GM18861 (cell line): ENCODE data around the gene C2orf78.
"Not testable (repeated sequence)": the region's sequence is repeated elsewhere in the genome, so short reads cannot be mapped to it uniquely, and the experiment has no call there.

Experiments
- ATAC-seq: cut with Tn5 transposase; IDR thresholded peaks from one replicate; pipeline ENCODE4 v1.9.1; 2021; ENCODE audit not compliant: unreplicated experiment

Gene C2orf78, protein sequence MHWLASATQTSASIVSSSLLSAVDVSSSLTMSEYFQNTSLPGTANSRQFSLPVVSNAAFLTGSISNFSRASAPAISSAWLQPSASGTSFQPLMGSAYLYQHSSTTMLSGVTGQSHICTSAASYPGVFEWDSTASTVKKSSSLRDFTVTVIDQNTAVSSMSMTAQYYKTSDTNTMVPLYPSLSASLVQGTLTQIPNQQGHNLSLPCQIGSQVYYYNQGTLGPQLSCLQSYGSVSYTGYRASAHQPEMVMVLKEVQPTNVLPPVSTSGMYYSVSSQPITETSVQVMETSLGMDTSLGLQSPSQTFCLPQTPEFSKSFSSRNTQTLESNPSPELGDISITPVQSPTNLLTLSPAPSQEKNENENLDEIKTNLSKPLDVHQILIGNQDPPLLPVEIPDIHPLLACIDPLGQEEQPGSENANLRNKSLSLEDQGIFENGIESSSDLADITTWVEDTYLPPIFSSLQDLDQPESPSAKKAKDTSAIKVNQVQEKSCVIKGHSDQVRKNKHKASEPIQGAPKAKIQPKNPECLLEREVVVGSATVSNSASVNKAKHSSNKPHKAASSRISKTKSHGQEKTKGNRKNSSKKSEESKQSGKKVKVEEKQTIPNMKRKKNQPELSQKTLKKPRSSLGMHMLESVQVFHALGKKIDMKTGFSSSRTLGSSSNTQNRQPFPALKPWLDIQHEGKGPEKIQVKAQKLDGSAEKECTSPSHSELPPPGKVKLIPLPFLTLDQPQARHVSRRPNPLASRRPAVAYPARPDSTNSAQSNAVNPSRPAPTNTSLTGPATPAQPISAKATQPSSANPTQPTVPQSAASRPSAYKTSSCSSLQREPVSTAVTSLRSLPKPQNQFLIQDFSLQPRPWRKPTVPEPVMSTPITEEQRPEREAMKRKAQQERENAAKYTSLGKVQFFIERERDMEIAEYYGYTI

DNA sequence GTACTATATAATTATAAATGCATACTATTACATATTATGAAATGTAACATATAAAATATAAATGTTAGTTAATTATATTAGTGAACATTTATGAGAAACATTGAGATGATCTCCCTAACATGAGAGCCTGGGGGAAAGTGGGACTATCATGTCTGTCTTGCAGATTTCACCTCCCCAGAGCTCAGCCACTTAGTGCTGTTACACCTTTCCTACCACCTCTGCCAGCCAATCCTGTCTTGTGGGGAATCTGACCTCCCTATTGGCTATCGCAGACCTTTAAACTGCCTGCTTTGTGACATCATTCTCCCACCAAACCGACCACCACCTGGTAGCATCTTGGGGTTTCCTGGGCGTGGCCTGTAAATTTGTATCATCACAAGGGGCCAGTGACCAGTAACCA is at the start of gene C2orf78:
C2orf78 (plus strand) TSS at position 301 of the 400 bp plus-strand sequence. CDS start 127 bp downstream, outside the sequence.
- not testable (repeated sequence) for ATAC-seq

DNA sequence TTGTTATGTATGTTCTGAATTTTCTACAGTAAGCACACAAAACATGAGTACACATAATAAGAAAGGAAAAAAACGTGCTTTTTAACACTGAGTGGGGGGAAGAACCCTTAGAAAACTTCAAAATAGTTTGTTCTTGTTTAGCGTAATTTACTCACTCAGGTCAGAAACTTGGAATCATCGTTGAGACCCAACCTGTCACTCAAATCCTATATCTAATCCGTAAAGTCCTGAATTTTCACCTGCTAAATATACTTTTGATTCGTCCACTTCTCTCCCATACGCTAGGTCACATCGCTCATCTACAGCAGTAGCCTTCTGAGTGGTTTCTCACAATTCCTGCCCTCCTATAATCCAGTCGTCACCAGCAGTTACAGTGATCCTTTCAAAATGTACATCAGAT is 47.6 kb upstream of the C2orf78 start:
- no peak for ATAC-seq

DNA sequence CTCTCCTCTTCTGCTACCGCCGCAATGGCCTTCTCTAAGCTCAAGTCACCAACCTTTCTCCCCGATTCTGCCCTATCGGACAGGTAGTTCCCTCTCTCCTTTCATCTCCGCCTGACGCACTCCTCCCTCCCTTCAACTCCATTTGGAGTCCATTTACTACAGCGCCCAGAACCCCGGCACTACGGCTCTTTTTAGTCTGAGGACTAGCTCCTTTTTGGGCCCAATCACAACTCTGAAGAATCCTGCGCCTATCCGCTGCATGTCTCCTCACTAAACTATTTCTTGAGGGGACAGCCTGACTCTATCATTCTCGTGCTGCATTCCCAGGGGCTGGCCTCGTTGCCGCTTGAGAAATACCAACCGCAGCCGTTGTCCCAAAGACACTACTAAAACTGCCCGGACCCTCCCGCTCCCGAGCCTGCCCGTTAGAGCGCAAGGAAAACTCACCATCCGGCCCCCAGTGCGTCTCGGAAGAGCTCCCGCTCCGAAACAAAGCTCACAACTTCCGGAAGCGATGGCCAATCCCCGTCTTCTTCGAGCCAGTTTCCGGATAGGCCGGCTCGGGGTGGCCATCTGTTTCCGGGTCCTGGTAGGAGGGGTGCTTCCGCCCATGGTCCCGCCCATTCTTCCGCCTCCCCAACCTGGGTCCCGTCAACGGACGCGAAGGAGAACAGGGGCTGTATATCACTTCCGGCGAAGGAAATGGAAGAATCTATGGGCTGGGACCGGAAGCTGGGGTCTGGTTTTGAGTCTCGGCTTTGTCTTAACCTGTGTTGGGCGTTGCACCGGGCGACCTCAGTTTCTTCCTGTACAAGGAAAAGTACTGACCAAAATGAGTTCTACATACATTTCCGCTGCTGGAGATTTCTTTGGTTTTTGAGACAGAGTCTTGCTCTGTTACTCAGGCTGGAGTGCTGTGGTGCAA is 46.9 kb upstream of the C2orf78 start, which contains the start of gene TPRKB:
TPRKB (minus strand) TSS at position 491 of the 925 bp plus-strand sequence. CDS start 2,776 bp downstream, outside the sequence.
- peak; percentile 95 for ATAC-seq

DNA sequence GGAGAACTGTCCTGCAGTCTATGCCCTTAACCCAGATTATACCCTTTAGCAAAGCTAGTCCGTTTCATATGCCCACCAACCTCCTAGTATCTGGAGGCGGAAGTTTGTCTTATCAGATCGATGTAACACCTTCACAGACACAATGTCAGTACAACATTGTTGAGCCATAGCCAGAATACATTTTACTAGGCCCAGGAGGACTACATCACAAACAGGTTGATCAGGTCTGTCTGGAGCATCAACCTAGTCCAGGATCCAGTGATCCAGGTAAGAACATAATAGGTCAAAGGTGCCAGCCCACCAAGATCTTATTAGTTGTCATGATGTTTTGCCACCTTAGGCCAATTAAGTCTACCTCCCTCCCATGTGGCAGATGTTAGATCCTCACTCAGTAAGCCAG is 44.9 kb upstream of the C2orf78 start:
- no peak for ATAC-seq

DNA sequence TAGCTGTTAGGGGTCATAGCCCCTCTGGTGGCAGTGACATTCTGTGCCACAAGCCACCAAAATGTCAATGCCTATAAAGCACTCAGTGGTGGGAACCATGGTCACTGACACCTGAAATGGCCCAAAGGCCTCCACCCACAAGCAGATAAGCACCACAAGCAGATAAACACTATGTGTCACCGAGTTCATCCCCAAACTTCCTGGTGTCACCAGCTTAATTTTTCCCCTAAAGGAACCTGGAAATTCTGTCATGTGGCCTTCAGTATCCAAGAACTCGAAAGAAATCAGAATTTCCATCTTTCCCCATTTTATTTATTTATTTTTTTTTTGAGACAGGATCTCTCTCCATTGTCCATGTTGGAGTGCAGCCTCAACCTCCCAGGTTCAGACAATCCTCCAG is 43.2 kb upstream of the C2orf78 start:
- ATAC-seq = no peak

DNA sequence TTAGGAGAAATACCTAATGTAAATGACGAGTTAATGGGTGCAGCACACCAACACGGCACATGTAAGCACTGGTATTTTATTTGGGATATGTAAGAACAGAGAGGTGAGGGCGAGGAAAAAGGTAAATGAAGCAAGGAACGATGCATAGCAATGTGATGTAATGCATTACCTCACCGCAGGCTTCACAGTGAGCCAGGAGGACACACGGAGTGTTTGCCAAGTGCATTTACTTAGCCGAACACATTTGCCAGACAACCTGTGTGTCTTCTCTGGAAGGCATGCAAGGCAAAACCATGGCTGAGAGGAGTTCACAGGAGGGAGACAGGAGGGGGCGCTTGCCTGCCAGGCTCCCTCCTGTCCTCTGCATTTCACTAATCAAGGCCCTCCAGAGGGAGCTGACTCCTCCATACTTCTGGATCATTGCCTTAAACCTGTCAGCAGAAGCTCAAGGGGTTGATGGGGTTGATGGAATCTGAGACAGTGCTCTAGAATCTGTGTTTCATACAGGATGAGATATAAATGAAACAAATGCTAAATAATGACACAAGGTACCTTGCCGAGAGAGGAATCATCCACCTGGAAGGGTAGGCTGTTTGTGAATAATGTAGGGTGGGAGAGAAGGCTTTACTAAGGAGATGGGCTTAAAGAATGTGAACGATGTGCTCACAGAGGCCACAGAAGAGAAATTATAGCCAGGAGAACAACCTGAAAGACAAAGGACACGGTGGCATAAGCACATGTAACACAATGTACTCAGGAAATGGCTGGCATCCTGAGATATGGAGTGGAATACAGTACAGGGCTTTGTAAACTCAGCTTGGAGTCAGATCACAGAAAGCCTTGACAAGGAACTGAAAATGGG is 37.7 kb upstream of the C2orf78 start:
- ATAC-seq = no peak

DNA sequence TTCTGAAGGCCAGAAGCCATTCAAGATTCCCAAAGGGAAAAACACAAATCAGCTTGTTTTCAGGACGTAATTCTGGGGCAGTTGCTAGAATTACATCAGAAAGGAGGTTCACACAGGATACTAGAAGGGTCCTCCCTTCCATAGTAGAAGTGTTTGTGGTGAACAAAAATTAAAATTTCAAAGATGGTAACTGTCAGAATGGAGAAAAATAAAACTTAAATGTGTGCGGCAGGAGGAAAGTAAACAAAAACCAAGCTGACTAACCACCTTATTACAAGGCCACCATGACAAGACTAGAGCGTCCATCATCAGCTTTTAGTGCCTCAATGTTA is 37.1 kb upstream of the C2orf78 start:
- no peak for ATAC-seq

DNA sequence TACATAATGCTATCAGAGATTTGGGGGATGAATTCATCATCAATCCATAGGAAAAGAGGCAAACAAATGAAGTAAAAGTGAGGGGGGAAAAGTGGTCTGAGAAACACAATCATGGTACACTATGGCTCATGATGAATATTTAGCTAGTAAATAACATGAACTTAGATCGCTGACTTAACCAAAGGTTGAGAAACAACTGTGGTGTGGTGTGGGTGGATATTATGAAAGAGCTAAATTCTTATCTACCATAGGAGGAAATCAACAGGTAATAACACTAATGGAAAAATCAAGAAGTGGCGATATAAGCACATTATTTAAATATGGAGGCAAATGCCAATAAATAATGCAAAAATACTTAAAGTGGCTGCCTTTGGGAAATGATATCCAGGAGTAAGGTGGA is 34.7 kb upstream of the C2orf78 start:
- ATAC-seq = no peak

DNA sequence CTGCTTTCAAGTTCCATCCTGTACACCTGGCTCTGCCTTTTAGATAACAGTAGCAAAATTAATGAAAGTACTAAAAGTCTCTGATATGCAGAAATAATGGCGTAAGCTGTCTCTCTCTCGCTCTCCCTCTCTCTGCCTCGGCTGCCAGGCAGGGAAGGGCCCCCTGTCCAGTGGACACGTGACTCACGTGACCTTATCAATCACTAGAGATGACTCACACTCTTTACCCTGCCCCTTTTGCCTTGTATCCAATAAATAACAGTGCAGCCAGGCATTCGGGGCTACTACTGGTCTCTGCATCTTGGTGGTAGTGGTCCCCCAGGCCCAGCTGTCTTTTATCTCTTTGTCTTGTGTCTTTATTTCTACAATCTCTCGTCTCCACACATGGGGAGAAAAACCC is 29.7 kb upstream of the C2orf78 start:
- ATAC-seq = not testable (repeated sequence)

DNA sequence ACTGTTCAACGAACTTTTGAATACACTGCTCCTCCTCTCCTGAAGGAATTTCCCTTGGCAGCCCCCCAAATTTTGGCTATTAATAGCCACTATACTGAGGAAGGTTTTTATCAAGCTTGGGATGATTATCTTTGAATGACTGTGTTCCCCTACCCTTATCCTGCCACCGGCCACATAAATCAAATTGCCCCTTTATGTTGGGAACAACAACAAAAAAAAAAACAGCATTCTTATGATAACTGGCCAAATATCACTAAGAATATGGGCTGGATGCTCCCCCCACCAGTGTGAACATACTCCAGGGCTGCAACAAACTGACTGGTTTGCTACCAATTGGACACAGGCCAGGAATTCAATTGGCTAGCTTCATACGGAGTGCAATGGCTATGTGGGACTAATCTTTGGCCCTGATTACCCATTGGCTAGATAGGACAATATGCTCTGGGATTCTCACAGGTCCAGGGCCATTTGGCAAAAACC is 24.7 kb upstream of the C2orf78 start:
- no peak for ATAC-seq

DNA sequence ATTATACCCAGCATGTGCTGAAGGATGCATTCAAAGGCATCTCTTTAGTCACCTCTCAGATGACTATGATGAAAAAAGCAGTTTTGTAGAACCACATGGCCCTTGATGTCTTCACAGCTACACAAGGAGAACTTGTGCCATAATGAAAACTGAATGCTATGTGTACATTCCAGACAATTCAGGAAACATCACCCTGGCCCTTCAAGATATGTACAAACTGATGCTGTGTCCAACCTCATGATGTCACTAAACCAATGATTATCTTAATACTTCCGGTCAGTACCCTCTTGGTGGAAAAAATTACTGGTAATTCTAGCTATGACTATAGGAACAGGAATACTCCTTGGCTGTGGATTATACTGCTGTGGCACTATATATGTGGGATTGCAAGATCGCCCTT is 24.1 kb upstream of the C2orf78 start:
- no peak for ATAC-seq

DNA sequence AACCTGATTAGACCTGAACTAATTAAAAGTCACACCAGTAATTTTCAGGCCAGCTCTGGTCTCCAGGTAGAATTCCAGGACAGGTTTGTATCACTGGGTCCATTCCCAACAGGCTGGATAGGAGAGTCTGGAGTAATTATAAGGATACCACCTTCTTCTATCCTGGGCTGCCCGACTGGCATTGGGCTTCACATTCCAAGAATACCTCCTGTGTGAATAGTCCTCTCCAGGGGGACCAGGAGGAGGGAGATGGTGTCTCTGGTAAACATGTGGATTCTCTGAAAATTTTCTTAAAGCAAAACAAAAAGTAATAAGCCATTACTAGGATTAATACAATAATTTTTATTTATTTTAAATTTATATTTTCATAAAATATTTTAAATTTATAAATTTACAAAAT is 21.4 kb upstream of the C2orf78 start:
- no peak for ATAC-seq

DNA sequence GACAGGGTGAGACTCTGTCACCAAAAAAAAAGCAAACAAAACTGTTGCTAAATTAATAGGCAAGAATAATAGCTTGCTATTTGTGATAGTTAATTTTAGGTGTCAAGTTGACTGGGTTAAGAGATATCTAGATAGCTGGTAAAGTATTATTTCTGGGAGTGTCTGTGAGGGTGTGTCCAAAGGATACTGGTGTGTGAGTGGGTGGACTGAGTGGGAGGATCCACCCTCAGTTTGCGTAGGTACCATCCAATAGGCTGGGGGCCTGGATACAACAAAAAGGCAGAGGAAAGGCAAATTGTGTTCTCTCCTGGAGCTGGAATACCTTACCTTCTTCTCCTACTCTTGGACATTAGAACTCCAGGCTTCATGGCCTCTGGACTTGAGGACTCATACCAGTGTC is 19.0 kb upstream of the C2orf78 start:
- ATAC-seq = no peak

DNA sequence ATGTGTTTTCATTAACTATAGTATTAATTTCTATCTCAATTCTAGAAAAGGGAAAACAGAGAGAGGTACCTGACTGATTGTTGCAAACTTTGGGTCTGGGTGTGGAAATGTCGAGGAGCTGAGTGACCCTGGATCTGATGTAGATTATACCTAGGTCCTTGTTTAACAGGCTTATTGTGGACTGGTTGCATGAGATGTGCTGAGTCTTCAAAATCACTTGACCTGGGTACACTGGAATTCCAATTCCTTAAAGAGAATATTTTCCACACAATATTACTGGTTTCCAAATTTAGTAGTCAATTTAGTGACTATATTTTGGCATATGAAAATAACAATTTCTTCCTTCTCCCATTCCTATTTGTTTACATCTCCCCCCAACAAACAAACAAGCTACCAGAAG is 17.6 kb upstream of the C2orf78 start:
- no peak for ATAC-seq

DNA sequence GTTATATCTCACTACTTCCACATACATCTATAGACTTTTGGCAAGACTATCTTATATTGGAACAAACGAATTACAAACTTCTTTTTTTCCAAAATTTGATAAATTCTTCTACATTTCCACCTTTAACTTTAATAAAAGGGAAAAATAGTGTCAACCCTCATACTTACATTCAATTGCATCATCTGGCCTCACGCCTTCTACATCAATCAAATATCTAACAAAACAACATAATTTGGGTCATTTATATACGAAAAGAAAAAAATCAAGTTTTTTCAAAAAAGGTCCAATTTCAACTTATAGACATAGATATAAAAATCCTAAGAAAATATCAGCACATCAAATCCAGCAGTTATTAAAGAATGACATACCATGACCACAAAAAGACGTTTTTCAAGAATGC is 17.0 kb upstream of the C2orf78 start:
- ATAC-seq = no peak

DNA sequence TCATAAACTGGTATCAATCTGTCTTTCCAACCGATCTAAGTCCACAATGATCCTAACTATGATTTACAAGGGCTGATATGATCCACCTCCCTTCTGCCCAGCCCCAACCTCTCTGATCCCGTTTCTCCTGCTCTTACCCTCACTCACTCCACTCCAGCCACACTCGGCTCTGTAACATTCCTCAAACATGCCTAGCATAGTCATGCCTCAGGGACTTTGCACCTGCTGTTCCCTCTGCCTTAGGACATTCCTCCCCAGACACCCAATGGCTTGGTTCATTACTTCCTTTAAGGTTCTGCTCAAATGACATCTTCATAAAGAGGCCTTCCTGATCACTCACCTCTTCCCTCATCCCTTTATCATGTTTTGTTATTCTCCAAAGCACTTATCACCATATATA is 13.3 kb upstream of the C2orf78 start:
- ATAC-seq = no peak

DNA sequence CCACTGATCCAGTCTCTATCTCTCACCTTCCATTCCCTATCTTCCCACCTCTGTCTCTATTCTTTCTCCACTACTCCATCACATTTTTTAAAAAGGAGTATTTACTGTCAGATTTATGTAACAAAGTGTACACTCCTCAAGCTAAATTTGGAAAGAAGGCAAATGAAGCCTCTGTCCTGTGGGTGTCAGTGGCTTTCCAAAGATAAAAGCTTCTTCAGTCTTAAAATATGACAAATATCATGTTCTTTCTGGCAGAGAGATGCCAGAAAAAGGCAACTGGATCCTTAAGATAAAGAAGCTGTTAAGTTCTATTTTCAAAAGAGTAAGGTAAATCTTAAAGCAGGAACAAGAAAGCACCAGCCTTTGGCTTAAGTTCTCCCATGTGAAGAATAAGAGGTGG is 11.2 kb upstream of the C2orf78 start:
- no peak for ATAC-seq

DNA sequence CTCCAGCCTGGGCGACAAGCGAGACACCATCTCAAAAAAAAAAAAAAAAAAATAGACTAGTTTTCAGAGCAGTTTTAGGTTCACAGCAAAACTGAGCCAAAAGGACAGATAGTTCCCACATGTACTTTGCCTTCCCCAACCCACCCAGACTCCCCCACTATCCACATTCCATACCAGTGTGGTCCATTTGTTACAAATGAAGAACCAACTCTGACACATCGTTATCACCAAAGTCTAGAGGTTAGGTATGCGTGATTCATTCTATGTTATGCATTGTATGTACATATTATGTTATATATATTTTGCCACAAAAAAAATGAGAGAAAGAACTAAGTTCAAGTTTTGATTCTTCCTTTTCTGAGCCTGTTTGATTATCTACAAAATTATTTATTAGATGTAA is 7.6 kb upstream of the C2orf78 start:
- ATAC-seq = no peak

DNA sequence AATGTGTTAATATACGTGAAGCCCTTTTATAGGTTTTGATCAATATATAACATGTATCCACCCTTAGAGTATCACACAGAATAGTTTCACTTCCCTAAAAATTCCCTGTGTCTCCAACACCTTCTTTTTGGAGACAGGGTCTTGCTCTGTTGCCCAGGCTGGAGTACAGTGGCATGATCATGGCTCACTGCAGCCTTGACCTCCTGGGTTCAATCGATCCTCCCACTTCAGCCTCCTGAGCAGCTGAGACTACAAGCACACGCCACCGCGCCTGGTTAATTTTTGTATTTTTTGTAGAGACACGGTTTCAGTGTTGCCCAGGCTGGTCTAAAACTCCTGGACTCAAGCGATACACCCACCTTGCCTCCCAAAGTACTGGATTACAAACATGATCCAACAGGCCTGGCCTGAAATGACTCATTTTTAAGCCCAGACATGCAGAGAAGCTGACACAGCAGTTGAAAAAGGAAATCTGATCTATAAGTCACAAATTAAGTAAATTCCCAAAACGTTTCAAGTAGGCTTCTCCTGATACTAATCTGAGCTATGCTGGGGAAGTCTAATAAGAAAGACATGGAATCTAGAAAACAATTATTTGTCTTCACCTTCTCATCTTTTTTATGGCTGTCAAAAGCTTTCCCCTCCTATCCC is 7.0 kb upstream of the C2orf78 start:
- ATAC-seq = no peak
